ENCODE data around the gene PLCG2.

GRCh38 chr16:81925016-81925415 is 145.9 kb downstream of the PLCG2 start:
- no peak for TF ChIP-seq EZH2 (IDR thresholded peaks at IDR 0.05; ENCODE audit: insufficient read depth, poor library complexity, severe bottlenecking)
- TF ChIP-seq EZH2phosphoT487 (IDR thresholded peaks at IDR 0.05; ENCODE audit: insufficient read depth, low read depth) = no peak

All from GM23248 (cell line).